Measurements from ENCODE around the gene PRCC.
A peak's percentile ranks its signal among the peaks of the same experiment; 100 is the strongest.

PRCC gene

GRCh38 chr1:156765666-156766065, 1.7 kb upstream of the PRCC start:
- no peak for DNase-seq

GRCh38 chr1:156766298-156767100, 836 bp upstream of the PRCC start:
- peak in 1 of 4 experiments; percentile 28 for DNase-seq

DNA sequence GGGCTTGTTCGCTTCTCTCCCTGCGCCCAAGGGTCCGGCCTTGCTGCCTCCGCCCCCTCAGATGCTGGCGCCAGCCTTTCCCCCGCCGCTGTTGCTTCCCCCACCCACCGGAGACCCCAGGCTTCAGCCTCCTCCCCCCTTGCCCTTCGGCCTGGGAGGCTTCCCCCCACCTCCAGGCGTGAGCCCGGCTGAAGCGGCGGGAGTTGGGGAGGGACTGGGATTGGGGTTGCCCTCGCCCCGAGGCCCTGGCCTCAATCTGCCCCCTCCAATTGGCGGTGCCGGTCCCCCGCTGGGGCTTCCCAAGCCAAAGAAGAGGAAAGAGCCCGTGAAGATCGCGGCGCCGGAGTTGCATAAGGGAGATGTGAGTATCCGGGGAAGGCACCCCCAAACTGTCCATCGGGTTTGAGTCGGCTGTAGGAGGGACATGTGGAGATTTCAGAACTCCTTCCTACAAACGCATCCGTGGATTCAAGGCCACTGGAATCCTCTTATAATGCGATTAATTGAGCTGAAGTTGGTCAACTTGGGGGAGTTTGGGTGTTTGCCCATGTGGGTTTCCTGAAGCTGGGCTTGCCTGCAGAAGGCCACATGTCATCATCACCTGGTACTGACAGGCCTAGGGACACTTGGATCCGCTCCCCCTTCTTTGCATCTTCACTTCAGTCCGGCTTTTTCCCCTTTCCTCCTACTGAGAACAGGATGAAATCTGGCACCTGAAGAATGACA, 707 bp downstream of the PRCC start:
- no peak for DNase-seq

DNA sequence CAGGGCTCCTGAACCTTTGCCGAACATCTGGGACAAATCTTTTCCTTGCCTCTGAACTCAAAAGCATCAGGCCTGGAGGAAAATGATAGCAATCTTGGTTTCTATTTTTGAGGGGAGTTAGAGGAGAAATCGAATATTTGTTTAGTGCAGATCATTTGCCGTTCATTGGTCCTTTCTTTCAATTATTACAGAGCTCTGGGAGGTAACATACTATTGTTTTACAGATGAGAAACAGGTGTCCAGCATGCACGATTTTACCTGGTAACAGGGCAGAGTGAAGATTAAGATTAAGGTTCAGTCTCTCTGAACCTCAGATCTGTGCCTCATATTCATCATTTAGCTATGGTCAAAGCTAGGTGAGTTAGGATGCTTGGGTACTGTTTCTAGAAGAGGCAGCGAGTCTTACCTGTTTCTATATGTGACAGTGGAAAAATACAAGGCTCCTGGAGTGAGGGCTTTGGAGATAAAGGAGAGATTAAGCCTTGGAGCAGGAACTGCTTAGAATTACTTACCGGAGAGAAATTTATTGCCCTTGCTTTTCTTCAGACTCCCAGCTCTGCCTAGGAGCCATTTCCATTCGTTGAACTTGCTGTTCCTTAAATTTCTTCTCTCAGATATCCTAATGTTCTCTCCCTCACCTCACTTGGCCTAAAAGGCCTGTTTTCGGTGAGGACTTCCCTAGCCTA, 1.4 kb downstream of the PRCC start:
- no peak for DNase-seq

DNA sequence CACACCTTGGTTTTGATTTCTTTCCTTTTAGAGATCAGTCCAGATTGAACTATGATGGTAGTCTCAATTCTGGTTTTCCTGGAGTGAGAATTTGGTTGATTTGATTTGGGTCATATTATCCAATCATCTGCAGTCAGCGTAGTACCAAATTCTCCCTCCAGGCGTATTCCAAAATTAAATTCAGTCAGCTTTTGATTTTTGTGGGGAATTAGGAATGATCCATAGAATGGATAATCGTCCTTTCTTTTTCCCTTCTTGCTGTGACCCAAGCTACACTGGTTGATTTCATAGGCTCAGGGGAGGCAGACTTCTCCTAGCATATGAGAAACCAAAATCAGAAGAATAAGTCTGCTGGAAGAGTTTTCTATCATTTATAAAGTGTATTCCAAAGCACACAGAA, 4.9 kb downstream of the PRCC start:
- no peak for DNase-seq

DNA sequence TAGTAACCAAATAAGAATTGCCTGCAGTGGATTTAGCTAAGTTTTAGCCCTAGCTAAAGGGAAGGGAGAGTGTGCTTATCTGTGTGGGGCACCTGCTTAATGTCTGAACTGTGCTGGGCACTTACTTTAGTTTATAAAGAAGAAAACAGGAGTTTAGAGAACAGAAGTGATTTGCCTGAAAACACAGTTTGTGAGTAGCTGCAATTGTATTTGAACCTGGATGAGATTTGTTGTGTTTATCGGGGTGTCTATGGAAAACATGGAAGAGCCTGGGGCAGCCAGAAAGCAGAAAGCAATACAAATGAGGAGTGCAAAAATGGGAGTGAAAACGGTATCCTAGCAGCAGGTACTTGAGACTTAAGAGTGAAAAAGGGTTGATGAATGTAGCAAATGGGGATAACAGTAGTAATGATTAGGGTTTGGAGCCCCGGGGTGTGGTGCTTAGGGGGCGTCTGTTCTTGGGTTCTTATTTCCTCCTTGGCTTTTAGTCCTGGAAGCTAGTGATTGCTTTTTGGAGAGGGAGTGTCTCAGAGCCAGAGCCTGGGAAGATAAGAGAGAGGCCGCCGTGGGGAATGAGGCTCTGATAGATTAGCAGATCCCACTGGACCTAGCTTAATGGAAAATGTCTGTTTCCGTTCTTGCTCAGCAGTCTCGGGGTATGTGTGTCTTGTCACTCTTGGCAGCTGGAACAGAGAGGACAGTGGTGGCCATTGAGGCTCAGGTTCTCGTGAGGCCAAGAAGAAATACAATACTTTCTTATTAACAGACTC, 5.6 kb downstream of the PRCC start:
- no peak for DNase-seq

DNA sequence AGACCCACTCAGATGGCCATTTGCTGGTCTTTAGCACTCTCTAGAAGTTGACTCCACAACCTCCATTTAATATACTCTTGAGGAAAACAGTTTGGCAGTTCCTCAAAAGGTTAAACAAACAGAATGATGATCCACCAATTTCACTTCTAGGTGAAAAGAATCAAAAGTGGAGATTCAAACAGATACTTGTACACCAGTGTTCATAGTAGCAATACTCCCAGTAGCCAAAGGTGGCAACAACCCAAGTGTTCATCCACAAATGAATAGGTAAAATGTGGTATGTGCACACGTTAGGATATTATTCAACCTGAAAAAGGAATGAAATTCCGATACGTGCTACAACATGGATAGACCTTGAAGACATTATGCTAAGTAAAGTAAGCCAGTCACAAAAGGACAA, 6.3 kb downstream of the PRCC start:
- DNase-seq, result no peak

GRCh38 chr1:156775799-156776198, 8.5 kb downstream of the PRCC start:
- DNase-seq, result no peak

DNA sequence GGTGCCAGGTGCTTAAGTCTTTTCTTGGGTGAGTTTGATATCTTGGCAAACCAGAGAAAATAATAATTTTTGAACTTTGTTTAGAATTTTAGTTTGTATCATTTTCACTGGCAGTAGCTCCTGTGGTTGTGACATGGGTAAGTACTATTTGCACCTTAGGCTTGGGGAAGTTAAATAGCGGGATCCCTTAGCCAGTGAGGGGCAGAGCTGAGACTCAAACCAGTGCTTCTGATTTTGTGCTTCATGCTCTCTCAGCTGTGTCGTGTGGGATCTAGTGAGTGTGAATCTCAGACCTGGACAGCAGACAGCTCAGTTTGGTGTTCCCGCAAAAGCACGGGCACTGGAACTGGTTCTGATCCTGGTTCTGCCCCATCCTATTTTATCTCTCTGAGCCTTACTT, 9.6 kb downstream of the PRCC start:
- DNase-seq, result no peak

- DNase-seq, result no peak
Observed at GRCh38 chr1:156777573-156777972, 10.2 kb downstream of the PRCC start.

- DNase-seq, result no peak
Observed at GRCh38 chr1:156781585-156782186, 14.4 kb downstream of the PRCC start.

GRCh38 chr1:156785458-156785857, 18.1 kb downstream of the PRCC start:
- DNase-seq, result no peak

GRCh38 chr1:156786640-156787039, 19.3 kb downstream of the PRCC start:
- no peak for DNase-seq

- no peak for DNase-seq
Observed at GRCh38 chr1:156788136-156788535, 20.8 kb downstream of the PRCC start.

DNA sequence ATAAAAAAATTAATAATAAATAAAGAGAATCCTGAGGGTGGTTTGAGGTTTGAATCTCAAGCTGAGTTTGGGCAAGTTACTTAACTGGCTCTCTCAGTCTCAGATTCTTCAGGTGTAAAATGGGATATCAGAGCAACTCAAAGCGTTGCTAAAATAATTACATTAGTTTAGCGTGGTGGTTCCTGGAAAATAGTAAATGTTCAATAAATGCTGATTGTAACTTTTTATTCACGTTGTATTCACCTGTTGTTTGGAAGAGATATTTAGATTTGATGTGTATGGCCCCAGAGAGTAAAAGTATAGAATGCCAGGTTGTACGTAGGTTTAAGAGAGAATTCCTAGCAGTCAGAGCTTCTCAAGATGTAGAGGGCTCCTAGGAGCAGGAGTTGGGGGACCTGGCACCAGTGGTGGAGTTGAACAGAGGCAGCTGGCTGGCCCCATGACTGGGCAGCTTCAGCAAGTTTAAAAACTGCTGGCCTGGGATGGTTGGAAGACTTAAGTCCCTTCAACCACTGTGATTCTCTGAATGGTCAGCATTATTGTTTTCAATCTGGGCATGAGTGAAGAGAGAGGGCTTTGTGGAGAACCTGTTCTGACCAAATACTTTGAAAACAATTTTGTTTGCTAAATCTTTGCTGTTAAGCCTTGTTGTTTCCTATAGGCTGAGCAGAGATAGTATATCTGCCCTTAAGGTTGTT, 22.4 kb downstream of the PRCC start:
- no peak for DNase-seq

- no peak for DNase-seq
Observed at GRCh38 chr1:156794506-156795373, 27.4 kb downstream of the PRCC start.

- no peak for DNase-seq
Observed at GRCh38 chr1:156795374-156795733, 28.0 kb downstream of the PRCC start.

- no peak for DNase-seq
Observed at GRCh38 chr1:156795787-156796186, 28.5 kb downstream of the PRCC start.

DNA sequence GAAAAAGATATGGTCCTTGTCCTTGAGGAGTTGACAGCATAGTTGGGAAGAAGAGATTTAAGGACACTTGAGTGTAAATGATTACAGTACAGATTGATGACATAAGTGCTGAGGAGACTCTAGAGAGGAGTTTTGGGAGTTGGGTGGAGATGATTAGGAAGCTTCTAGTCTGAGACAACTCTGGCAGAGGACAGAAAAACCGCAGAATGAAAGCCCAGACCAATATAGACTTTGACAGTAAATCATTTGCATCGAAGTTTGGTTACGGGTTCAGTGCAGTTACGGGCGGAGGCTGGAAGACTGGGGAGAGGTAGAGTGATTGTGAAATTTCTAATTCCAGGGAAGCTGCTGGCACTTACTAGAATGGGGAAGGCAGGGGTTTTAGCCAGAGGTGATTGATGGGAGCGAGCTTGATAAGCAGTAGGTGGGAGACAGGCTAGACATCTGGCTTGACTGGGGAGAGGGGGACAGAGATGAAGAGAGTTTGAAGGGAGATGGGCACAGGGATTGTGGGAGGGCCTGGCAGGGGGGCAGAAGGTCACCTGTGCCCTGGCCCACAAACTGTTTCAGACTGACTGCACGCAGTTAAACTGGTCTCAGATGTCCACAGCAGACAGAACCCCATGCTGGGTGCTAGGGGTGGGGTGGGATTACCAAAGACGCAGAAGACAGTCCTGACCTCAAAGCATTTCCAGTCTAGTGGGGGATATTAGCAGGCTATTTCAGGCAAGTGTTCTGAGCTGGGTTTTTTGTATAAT, 29.2 kb downstream of the PRCC start:
- DNase-seq, result no peak

DNA sequence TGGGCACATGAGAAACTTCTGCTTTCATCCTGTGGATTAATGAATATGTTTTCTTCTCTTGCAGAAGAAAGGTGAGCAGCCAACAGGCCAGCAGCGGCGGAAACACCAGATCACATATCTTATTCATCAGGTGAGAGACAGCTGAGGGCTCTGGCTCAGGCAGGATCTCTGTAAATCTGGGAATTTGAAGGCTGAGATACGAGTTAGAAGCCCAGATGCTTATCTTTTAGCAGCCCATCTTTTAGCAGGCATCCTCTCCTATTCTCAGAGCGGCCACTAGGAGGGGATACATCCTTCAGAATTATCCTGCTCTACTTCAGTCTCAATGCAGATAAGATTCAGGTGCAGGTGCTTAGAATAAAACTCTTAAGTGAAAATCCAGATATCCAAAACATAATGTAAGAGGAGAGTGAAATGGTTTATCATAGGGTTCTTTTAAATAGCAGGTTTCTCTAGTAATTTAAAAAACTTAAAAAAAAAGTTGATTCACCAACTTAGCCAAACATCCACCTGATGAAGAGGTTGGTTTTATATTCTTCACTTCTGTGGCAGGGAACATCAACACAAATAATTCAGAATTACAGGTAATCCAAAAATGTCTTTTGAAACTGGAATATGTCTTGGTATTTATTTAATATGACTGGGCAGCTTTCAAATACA, 30.0 kb downstream of the PRCC start:
- DNase-seq, result peak in 2 of 4 experiments; percentile 15 to 26

All from activated naive CD4-positive, alpha-beta T cell (primary cell).